ENCODE data around the gene SLC25A30.
"Not testable (repeated sequence)": the region's sequence is repeated elsewhere in the genome, so short reads cannot be mapped to it uniquely, and the experiment has no call there.

The SLC25A30 gene

GRCh38 chr13:45361596-45362206 lies 56.5 kb downstream of the SLC25A30 start:
- in situ Hi-C loops (cut with MboI; ENCODE audit: low sequenced_read_pairs, unreplicated experiment): loop anchor here (25.0 kb wide), 1 partner anchor 351 kb away; the partner anchor contains the start of gene CBY2
- TF ChIP-seq CTCF (IDR thresholded peaks at IDR 0.05; ENCODE audit: borderline replicate concordance, control extremely low read depth, extremely low read depth, insufficient read depth, missing control alignments): no peak

GRCh38 chr13:45356966-45357672 lies 61.1 kb downstream of the SLC25A30 start:
- DNase-seq (ENCODE audit: low spot score): no peak
- TF ChIP-seq CTCF (IDR thresholded peaks at IDR 0.05; ENCODE audit: borderline replicate concordance, control extremely low read depth, extremely low read depth, insufficient read depth, missing control alignments): no peak
- in situ Hi-C loops (cut with MboI; ENCODE audit: low sequenced_read_pairs, unreplicated experiment): loop anchor here (25.0 kb wide), 1 partner anchor 355 kb away; the partner anchor contains the start of gene CBY2

More at GRCh38 chr13:45361596-45362206, 56.5 kb downstream of the SLC25A30 start:
- no peak for DNase-seq (ENCODE audit: low spot score)

- TF ChIP-seq CTCF (IDR thresholded peaks at IDR 0.05; ENCODE audit: borderline replicate concordance, control extremely low read depth, extremely low read depth, insufficient read depth, missing control alignments): no peak
- DNase-seq (ENCODE audit: low spot score): no peak
- in situ Hi-C loops (cut with MboI; ENCODE audit: low sequenced_read_pairs, unreplicated experiment): loop anchor here (25.0 kb wide), 1 partner anchor 358 kb away; the partner anchor contains the start of gene CBY2
Measured at GRCh38 chr13:45353895-45354294, 64.3 kb downstream of the SLC25A30 start.

GRCh38 chr13:45352031-45352430 lies 66.1 kb downstream of the SLC25A30 start:
- no peak for DNase-seq (ENCODE audit: low spot score)
- TF ChIP-seq CTCF (IDR thresholded peaks at IDR 0.05; ENCODE audit: borderline replicate concordance, control extremely low read depth, extremely low read depth, insufficient read depth, missing control alignments): no peak
- in situ Hi-C loops (cut with MboI; ENCODE audit: low sequenced_read_pairs, unreplicated experiment): loop anchor here (25.0 kb wide), 1 partner anchor 360 kb away; the partner anchor contains the start of gene CBY2

GRCh38 chr13:45350152-45350551 lies 68.0 kb downstream of the SLC25A30 start:
- no peak for DNase-seq (ENCODE audit: low spot score)
- in situ Hi-C loops (cut with MboI; ENCODE audit: low sequenced_read_pairs, unreplicated experiment): loop anchor here (25.0 kb wide), 1 partner anchor 362 kb away; the partner anchor contains the start of gene CBY2
- no peak for TF ChIP-seq CTCF (IDR thresholded peaks at IDR 0.05; ENCODE audit: borderline replicate concordance, control extremely low read depth, extremely low read depth, insufficient read depth, missing control alignments)

- DNase-seq (ENCODE audit: low spot score): no peak
- TF ChIP-seq CTCF (IDR thresholded peaks at IDR 0.05; ENCODE audit: borderline replicate concordance, control extremely low read depth, extremely low read depth, insufficient read depth, missing control alignments): no peak
- in situ Hi-C loops (cut with MboI; ENCODE audit: low sequenced_read_pairs, unreplicated experiment): no loop called here
Measured at GRCh38 chr13:45349438-45349837, 68.7 kb downstream of the SLC25A30 start.

- DNase-seq (ENCODE audit: low spot score); in situ Hi-C loops (cut with MboI; ENCODE audit: low sequenced_read_pairs, unreplicated experiment): not testable (repeated sequence)
Measured at GRCh38 chr13:45344064-45344463, 74.1 kb downstream of the SLC25A30 start.
